ENCODE measurements around the gene ADAMTSL1. TPM values are rescaled to one million over a fixed set of nuclear protein-coding genes. Genes with fewer than 3 reads are reported as not detected.

The ADAMTSL1 gene
- total RNA-seq, 1 experiment from 2014 or later: 0.94 TPM

Small RNA genes lying within 50 kb of the gene (microRNA-seq; reads per million reads assigned to microRNA genes)
- not detected for gene MIR3152 (ENCODE audit: borderline number of aligned reads)
